ENCODE measurements around the gene MOB2. TPM values are rescaled to one million over a fixed set of nuclear protein-coding genes. Genes with fewer than 3 reads are reported as not detected.

Gene MOB2
- 27.1 TPM for total RNA-seq

GRCh38 chr11:1486054-1486825 is at the start of gene MOB2:
Gene MOB2 (minus strand): TSS chr11:1486779. CDS start chr11:1486556, 223 bp downstream.
- DNase-seq, result peak; percentile 82

- no peak for DNase-seq
Observed at GRCh38 chr11:1534682-1535081, 48.1 kb upstream of the MOB2 start.

- DNase-seq, result no peak
Observed at GRCh38 chr11:1534171-1534570, 47.6 kb upstream of the MOB2 start.

- DNase-seq, result no peak
Observed at GRCh38 chr11:1533342-1533725, 46.8 kb upstream of the MOB2 start.

- no peak for DNase-seq
Observed at GRCh38 chr11:1532606-1533341, 46.2 kb upstream of the MOB2 start.

- DNase-seq, result peak; percentile 88
Observed at GRCh38 chr11:1532014-1532586, 45.5 kb upstream of the MOB2 start.

GRCh38 chr11:1531449-1532013 is 45.0 kb upstream of the MOB2 start:
- DNase-seq, result no peak

- DNase-seq, result no peak
Observed at GRCh38 chr11:1530686-1531448, 44.3 kb upstream of the MOB2 start.

GRCh38 chr11:1529774-1530173 is 43.2 kb upstream of the MOB2 start:
- no peak for DNase-seq

GRCh38 chr11:1529286-1529685 is 42.7 kb upstream of the MOB2 start:
- no peak for DNase-seq

GRCh38 chr11:1528710-1529109 is 42.1 kb upstream of the MOB2 start:
- no peak for DNase-seq

GRCh38 chr11:1526785-1527184 is 40.2 kb upstream of the MOB2 start:
- no peak for DNase-seq

- no peak for DNase-seq
Observed at GRCh38 chr11:1523779-1524178, 37.2 kb upstream of the MOB2 start.

- no peak for DNase-seq
Observed at GRCh38 chr11:1523077-1523476, 36.5 kb upstream of the MOB2 start.

- no peak for DNase-seq
Observed at GRCh38 chr11:1522081-1522424, 35.5 kb upstream of the MOB2 start.

- no peak for DNase-seq
Observed at GRCh38 chr11:1521382-1522080, 35.0 kb upstream of the MOB2 start.

- DNase-seq, result peak; percentile 22
Observed at GRCh38 chr11:1520663-1521267, 34.2 kb upstream of the MOB2 start.

- DNase-seq, result no peak
Observed at GRCh38 chr11:1520209-1520662, 33.7 kb upstream of the MOB2 start.

GRCh38 chr11:1519028-1520010 is 32.7 kb upstream of the MOB2 start:
- no peak for DNase-seq

- no peak for DNase-seq
Observed at GRCh38 chr11:1518301-1518700, 31.7 kb upstream of the MOB2 start.
